COLO668 (cell line): ENCODE measurements around the gene COA8.

Experiments
- DNase-seq: peaks from one replicate; lab custom pipeline; 2025; ENCODE audit not compliant: unreplicated experiment; lab: John Stamatoyannopoulos, UW

COA8 gene

DNA sequence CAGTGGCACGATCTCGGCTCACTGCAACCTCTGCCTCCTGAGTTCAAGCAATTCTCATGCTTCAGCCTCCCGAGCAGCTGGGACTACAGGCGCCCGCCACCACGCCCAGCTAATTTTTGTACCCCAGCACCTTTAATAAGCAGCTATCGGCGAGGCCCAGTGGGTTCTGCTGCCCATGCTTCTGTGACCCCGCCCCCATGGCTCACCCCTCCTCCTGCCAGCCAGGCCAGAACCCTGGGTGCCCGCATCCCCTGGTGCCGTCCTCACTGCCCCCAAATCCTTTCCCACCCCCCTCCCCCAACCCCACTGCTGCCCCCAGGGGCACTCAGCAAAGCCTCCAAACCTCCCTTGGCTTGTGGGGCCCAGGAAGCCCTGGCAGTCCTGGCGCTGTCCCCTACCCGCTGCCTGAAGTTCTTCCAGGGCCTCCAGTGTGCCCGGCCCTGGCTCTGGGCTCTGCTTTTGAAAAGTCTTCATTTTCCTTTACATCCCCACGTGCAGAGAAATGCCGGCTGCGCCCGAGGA, 14.8 kb upstream of the COA8 start:
- DNase-seq, result no peak

DNA sequence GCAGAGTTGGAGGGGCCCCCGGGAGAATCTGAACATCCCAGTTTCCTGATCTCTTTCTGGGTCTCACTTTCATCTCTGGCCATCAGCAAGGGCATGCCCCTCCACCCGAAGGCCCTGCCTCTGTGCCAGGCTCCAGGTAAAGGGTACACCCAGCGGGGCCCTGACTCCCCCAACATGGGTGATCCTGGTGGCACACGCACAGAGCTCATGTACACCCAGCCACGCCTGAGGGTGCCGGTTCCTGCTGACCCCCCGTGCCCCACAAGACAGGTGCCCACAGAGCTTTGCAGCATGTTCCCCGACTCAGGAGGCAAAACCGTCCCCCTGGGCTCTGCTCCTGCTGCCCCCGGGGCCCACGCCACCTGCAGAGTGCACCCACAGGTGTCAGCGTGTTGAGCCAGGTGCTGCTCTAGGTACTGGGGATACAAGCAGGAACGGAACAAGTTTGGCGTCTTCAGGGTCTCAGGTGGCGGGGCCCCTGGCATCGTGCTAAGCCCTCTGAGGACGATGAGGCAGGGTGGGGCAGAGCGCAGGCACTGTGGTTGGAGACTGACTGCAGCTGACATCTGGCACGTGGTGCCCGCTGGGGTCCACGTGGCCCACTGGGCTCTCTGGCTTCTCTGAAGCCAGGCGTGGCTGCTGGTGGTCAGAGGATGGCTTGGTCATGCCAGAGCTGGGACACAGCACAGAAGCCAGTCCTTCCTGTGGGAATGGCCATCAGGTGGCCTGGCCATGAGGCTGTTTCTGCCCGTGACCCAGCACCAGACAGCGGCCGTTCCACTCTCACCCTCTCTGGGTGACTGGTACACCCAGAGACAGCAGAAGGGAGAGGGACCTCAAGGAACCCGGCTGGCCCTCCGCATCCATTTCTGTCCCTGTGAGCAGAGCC, 14.1 kb upstream of the COA8 start:
- no peak for DNase-seq

DNA sequence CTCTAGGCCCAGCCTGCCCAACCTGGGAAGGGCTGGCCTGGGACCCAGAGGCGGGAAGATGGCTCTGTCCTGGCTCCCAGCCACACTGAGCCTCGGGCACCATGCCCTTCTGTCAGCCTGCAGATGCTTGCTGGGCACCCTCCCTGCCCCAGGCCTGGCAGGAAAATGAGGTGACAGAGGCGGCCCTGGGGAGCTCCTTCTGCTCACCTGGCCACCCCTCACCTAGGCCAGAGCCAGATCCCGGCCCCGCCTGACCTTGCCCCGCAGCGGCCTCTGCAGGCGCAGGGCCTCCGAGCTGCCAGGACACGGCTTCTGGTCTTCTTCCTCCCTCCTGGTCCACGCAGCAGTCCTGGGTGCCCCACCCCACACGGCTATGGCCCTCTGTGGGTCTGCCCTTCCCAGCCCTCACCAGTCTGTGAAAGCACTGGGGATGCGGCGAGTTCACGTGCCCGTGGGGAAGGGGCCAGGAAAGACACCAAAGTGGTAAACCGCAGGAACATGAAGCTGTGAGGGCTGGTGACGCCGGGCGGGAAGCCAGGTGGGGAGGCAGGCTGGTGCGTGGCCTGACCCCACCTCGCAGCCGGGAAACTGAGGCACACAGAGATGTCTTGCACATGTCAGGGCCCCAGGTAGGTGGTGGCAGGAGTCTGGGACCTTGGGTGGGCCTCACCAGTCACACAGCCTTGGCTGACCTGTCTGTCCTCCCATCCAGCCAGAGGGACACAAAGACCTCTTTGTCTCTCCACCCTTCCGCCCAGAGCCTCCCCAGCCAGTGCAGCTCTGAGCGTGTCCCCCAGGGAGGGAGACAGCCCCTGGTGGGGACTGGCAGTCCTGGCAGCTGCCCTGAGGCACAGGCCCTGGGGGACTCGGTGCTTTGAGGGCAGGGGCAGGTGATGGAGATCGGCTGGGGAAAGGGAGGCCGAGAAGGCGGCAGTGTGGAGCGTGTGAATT, 13.1 kb upstream of the COA8 start:
- DNase-seq, result no peak

- DNase-seq, result peak; percentile 69
Observed at GRCh38 chr14:103550451-103551337, 12.1 kb upstream of the COA8 start.

DNA sequence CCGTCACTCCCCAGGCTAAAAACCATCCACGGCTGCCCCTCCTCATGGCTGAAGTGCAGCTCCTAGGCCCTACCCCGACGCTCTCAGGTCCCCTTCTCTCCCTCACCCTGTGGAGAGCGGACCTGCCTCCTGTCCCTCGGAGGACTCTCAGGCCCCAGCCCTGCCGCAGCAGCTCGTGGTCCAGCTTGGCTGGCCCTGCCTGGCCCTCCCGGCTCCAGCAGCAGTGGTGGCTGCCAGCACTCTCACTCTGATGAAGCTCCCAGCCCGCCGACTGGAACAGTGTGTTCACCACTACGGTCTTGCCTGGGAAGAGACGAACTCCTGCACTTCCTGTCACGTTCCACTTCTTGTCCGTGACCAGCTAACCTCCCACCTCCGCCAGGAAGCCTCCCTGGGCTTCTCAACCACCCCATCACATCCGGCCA, 11.4 kb upstream of the COA8 start:
- DNase-seq, result no peak

DNA sequence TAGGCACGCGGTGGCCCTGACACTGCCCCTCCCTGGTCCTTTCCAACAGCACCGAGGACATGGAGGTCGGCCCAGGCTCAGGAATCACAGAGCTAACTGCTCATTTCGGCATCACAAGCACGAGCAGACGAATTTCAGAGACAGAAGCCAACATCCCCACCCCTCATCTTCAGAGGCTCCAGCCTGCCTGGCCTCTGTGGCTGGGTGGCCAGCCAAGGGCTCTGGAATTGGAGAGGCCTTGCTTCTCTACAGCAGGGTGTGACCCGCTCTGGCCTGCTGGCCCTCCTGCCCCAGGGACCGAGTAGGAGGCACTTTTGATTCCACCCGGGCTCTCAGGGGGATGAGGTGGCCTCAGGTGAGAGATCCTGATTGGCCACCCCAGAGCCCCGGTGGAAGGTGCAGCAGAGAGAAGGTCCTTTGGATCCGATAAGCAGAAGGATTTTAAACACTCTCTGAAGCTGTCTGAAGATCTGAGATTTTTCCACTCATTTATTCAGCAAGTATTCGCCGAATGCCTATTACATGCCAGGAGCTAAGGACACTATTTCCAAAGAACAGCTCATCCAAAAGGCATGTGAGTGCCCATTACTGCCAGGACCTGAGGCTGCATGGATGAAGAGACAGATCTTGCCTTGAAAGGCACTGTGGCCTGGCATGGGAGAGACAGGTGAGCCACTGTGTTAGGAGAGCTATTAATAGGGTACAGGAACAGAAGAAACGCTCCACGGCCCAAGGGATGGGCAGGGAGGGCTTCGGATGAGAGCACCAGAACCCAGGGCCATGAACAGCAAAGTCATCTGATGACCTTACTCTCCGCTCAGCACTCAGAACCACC, 10.5 kb upstream of the COA8 start:
- DNase-seq, result no peak

DNA sequence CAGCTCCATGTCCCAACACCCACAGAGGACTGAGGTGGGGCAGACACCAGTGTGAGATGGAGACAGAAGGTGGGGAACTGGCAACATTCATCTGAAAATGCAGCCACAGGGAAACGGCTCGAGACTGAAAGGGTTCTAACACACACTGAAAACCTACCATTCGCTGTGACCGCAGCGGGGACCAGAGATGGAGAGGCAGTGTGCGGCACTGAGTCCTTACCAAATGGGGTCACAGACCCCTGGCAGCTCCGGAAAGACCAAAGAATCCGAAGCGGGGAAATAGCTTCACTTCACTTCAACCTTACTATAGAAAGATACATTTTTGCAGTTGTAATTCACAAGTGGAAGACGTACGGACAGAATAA, 9.9 kb upstream of the COA8 start:
- no peak for DNase-seq

GRCh38 chr14:103555559-103556337, 7.0 kb upstream of the COA8 start:
- no peak for DNase-seq

GRCh38 chr14:103556946-103557758, 5.6 kb upstream of the COA8 start:
- no peak for DNase-seq

GRCh38 chr14:103558071-103558882, 4.5 kb upstream of the COA8 start:
- peak; percentile 53 for DNase-seq

DNA sequence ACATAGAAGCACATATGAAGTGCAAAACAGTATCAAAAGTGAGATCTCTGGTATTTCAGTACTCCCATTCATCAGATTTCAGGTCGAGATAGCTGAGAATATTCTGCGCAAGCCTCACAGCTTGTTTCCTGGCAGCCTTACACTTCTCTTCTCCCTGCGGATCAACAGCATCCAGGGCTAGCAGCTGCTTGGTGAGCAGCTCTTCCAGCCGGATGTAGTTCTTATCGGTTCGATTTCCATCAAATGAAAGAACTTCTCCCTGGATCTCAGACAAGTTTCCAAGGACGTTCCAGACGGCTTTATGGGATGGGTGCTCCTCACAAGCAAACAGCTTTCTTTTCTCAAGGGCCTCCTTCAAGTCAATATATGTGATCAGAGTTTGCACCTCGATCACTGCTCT, 3.0 kb upstream of the COA8 start:
- no peak for DNase-seq

- DNase-seq, result no peak
Observed at GRCh38 chr14:103560691-103561090, 2.1 kb upstream of the COA8 start.

DNA sequence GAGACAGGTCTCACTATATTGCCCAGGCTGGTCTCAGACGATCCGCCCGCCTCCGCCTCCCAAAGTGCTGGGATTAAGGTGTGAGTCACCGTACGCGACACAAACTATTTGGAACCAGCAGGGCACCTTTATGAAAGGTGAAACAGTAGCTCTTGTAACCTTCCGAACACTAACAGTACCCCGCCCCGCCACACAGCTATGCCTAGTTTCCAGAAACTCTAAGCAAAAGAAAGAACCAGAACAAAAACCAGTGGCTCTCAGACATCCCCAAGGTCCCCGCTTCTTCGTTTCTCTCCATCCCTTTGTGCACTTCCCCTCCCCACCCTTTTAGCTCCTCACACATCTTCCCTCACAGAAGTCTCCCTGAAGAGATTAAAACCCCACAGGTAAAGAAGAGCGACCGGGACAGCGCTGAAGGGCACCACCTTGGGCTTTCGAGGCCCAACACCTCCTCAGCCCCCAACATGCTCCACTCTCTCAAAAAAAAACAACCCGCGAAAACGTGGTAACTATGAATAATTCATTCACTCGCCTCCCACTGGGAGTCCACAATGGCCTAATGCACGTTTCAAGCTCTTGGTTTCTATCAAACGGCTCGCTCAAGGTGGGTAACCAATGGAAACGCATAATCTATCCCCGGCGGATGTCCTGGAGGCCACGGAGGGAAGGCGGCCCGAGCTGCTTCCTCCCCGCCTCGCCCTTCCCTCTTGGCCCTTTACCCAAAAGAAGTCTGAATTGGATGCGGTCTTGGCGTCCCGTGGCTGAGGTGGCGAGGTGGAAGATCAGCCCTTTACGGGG, 1.2 kb upstream of the COA8 start:
- peak; percentile 52 for DNase-seq

- peak; percentile 77 for DNase-seq
Observed at GRCh38 chr14:103562179-103562428, 656 bp upstream of the COA8 start.

- no peak for DNase-seq
Observed at GRCh38 chr14:103563226-103563620, 463 bp downstream of the COA8 start.

GRCh38 chr14:103563844-103564505, 1.2 kb downstream of the COA8 start:
- no peak for DNase-seq
